HepG2 (cell line): Measurements from ENCODE around the gene CD7. TPM values are rescaled to one million over a fixed set of nuclear protein-coding genes. Genes with fewer than 3 reads are reported as not detected.

Source experiments
- ARID4A ChIP-seq: sonication (generic); formaldehyde crosslinking; IDR thresholded peaks from 2 replicates; pipeline ENCODE4 v1.5.0; 2020; ENCODE audit warnings: mild to moderate bottlenecking, missing genetic modification reagents, borderline replicate concordance
- ESRRA ChIP-seq: sonication (generic); formaldehyde crosslinking; IDR thresholded peaks from 2 replicates; pipeline ENCODE4 v1.5.1; 2020; ENCODE audit warnings: mild to moderate bottlenecking, low read depth, missing genetic modification reagents
- HNRNPLL ChIP-seq: fragments of 200-400 bp; formaldehyde crosslinking; IDR thresholded peaks from 2 replicates; pipeline ENCODE4 v1.6.1; 2017; ENCODE audit warnings: mild to moderate bottlenecking, low read depth, low read length; ENCODE audit not compliant: poor library complexity, severe bottlenecking
- IRF9 ChIP-seq: sonication (generic); formaldehyde crosslinking; IDR thresholded peaks from 2 replicates; pipeline ENCODE4 v1.8.0; 2022; ENCODE audit warnings: missing genetic modification reagents, mild to moderate bottlenecking, borderline replicate concordance
- MED8 ChIP-seq: sonication (generic); formaldehyde crosslinking; IDR thresholded peaks from 2 replicates; pipeline ENCODE4 v1.8.1; 2023; ENCODE audit warnings: mild to moderate bottlenecking, missing genetic modification reagents; ENCODE audit not compliant: insufficient replicate concordance
- MYC ChIP-seq: sonication (generic); formaldehyde crosslinking; IDR thresholded peaks from 2 replicates; pipeline ENCODE4 v1.9.0; 2021; ENCODE audit warnings: missing genetic modification reagents, borderline replicate concordance
- MYNN ChIP-seq: sonication (generic); formaldehyde crosslinking; IDR thresholded peaks from 2 replicates; pipeline ENCODE4 v1.4.0; 2020; ENCODE audit warnings: mild to moderate bottlenecking, low read depth, missing genetic modification reagents
- MZF1 ChIP-seq: sonication (generic); formaldehyde crosslinking; IDR thresholded peaks from 2 replicates; pipeline ENCODE4 v1.8.1; 2023; ENCODE audit warnings: mild to moderate bottlenecking, missing genetic modification reagents, borderline replicate concordance
- NFRKB ChIP-seq: fragments of 450-650 bp; IDR thresholded peaks from 2 replicates; pipeline ENCODE4 v1.6.1; 2017
- PLRG1 ChIP-seq: fragments of 450-650 bp; conservative IDR thresholded peaks from 2 replicates; pipeline ENCODE4 v1.6.1; 2016
- POGK ChIP-seq: sonication (generic); formaldehyde crosslinking; conservative IDR thresholded peaks from 2 replicates; pipeline ENCODE4 v1.8.0; 2022; ENCODE audit warnings: mild to moderate bottlenecking, moderate library complexity, missing genetic modification reagents
- YEATS4 ChIP-seq: sonication (generic); formaldehyde crosslinking; IDR thresholded peaks from 2 replicates; pipeline ENCODE4 v1.4.0; 2020; ENCODE audit warnings: missing genetic modification reagents, borderline replicate concordance
- YY1 ChIP-seq: IDR thresholded peaks from 2 replicates; pipeline ENCODE4 v1.6.1; 2011; ENCODE audit warnings: low read length, low read depth, moderate library complexity, mild to moderate bottlenecking; ENCODE audit not compliant: insufficient read depth, insufficient replicate concordance
- ZBTB42 ChIP-seq: sonication (generic); formaldehyde crosslinking; IDR thresholded peaks from 2 replicates; pipeline ENCODE4 v1.5.0; 2020; ENCODE audit warnings: mild to moderate bottlenecking, missing genetic modification reagents
- ZBTB7A ChIP-seq: sonication (generic); formaldehyde crosslinking; IDR thresholded peaks from 2 replicates; pipeline ENCODE4 v1.8.0; 2022; ENCODE audit warnings: mild to moderate bottlenecking, missing genetic modification reagents
- ZFP36L2 ChIP-seq: sonication (generic); formaldehyde crosslinking; IDR thresholded peaks from 2 replicates; pipeline ENCODE4 v1.4.0; 2020; ENCODE audit warnings: missing genetic modification reagents
- ZFP37 ChIP-seq: sonication (generic); formaldehyde crosslinking; IDR thresholded peaks from 2 replicates; pipeline ENCODE4 v1.4.0; 2020; ENCODE audit warnings: missing genetic modification reagents, borderline replicate concordance
- ZNF441 ChIP-seq: sonication (generic); formaldehyde crosslinking; IDR thresholded peaks from 2 replicates; pipeline ENCODE4 v1.7.0; 2021; ENCODE audit warnings: missing genetic modification reagents, borderline replicate concordance
- ZNF549 ChIP-seq: sonication (generic); formaldehyde crosslinking; IDR thresholded peaks from 2 replicates; pipeline ENCODE4 v1.5.0; 2020; ENCODE audit warnings: missing genetic modification reagents
- ZNF709 ChIP-seq: sonication (generic); formaldehyde crosslinking; IDR thresholded peaks from 2 replicates; pipeline ENCODE4 v1.5.0; 2020; ENCODE audit warnings: mild to moderate bottlenecking, missing genetic modification reagents
- ZZZ3 ChIP-seq: sonication (generic); formaldehyde crosslinking; IDR thresholded peaks from 2 replicates; pipeline ENCODE4 v1.4.0; 2020; ENCODE audit warnings: missing genetic modification reagents, mild to moderate bottlenecking, borderline replicate concordance
- polyA plus RNA-seq, 8 experiments: library from polyadenylated mRNA; depleted of rRNA in 3 of 8; stranded (reverse) in 7 of 8; unstranded in 1 of 8; fragments of >200 nt; fragmentation: Illumina TruSeq in 4 of 8; extraction: Trizol in 4 of 8; gene quantifications; 2 replicates each; pipeline versions ENCODE4 v1.2.1 to v1.2.3, GENCODE V29; 2011 to 2016; ENCODE audit warnings: low read depth in 4 of 8, missing spikeins in 1 of 8, mixed read lengths in 1 of 8; ENCODE audit not compliant: insufficient read depth in 1 of 8
- total RNA-seq, 5 experiments: library from RNA; depleted of rRNA; stranded (reverse); fragments of >200 nt; fragmentation: Illumina TruSeq; extraction: Trizol; gene quantifications; 2 replicates each; pipeline ENCODE4 v1.2.3, GENCODE V29; 2016; ENCODE audit warnings: low read depth in 1 of 5

The CD7 gene
- total and polyA plus RNA-seq, 2 of the 13 experiments (the other 11 are each of a cell fraction or from before 2014, with no cell fraction given): 67.6 to 76.4 TPM

- TF ChIP-seq YEATS4 (no peak), YY1 (peak; percentile 37), NFRKB (no peak), PLRG1 (no peak), MYNN (0 out of 2 replicates have a peak, but pooled peaks have one; percentile 25), HNRNPLL (no peak), ZNF709 (no peak), ZBTB42 (CRISPR knock-in tag) (no peak), MED8 (no peak), ESRRA (CRISPR knock-in tag) (no peak), ZBTB7A (CRISPR knock-in tag) (no peak), IRF9 (CRISPR knock-in tag) (no peak), ZNF441 (CRISPR knock-in tag) (no peak), MZF1 (no peak), ZZZ3 (CRISPR knock-in tag) (no peak), ARID4A (CRISPR knock-in tag) (0 out of 2 replicates have a peak, but pooled peaks have one; percentile 7), ZFP37 (CRISPR knock-in tag) (no peak), MYC (CRISPR knock-in tag) (0 out of 2 replicates have a peak, but pooled peaks have one; percentile 27), ZNF549 (no peak), ZFP36L2 (CRISPR knock-in tag) (no peak), POGK (CRISPR knock-in tag) (peak; percentile 21; the same call in 1 of the 2 replicates)
These were observed 18.6 kb downstream of the CD7 start (continued) for GRCh38 chr17:82298538-82299421.
